ENCODE measurements around the gene NFX1.

DNA sequence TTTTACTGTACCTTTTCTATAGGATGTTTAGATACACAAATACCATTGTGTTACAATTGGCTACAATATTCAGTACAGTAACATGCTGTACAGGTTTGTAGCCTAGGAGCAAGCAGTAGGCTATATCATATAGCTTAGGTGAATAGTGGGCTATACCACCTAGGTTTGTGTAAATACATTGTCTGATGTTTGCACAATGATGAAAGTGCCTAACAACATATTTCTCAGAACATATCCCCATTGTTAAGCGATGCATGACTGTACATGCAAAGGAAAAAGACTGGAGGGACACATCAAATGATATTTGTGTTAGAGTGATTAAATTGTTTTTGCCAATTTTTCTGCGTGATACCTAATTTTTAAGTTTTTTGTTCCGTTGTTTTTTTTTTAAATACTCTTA, 20.2 kb upstream of the NFX1 start:
- TF ChIP-seq, protein P1, sequence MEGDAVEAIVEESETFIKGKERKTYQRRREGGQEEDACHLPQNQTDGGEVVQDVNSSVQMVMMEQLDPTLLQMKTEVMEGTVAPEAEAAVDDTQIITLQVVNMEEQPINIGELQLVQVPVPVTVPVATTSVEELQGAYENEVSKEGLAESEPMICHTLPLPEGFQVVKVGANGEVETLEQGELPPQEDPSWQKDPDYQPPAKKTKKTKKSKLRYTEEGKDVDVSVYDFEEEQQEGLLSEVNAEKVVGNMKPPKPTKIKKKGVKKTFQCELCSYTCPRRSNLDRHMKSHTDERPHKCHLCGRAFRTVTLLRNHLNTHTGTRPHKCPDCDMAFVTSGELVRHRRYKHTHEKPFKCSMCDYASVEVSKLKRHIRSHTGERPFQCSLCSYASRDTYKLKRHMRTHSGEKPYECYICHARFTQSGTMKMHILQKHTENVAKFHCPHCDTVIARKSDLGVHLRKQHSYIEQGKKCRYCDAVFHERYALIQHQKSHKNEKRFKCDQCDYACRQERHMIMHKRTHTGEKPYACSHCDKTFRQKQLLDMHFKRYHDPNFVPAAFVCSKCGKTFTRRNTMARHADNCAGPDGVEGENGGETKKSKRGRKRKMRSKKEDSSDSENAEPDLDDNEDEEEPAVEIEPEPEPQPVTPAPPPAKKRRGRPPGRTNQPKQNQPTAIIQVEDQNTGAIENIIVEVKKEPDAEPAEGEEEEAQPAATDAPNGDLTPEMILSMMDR (conservative IDR thresholded peaks at IDR 0.05 in 1 of 2, IDR thresholded peaks at IDR 0.05 in 1 of 2; ENCODE audit: low read depth in 1 of 2, low read length in 2 of 2), result no peak
- no peak for TF ChIP-seq EZH2 (IDR thresholded peaks at IDR 0.05; ENCODE audit: low read length, missing control alignments)

Measured in fibroblast of lung (primary cell).